HS-27A (cell line): Measurements from ENCODE around the gene TNFSF12.
"Not testable (repeated sequence)": the region's sequence is repeated elsewhere in the genome, so short reads cannot be mapped to it uniquely, and the experiment has no call there.

Experiments
- DNase-seq: peaks from one replicate; pipeline ENCODE4 v3.0.0-alpha.2; 2012; ENCODE audit warnings: low read depth, missing footprints

Gene TNFSF12

DNA sequence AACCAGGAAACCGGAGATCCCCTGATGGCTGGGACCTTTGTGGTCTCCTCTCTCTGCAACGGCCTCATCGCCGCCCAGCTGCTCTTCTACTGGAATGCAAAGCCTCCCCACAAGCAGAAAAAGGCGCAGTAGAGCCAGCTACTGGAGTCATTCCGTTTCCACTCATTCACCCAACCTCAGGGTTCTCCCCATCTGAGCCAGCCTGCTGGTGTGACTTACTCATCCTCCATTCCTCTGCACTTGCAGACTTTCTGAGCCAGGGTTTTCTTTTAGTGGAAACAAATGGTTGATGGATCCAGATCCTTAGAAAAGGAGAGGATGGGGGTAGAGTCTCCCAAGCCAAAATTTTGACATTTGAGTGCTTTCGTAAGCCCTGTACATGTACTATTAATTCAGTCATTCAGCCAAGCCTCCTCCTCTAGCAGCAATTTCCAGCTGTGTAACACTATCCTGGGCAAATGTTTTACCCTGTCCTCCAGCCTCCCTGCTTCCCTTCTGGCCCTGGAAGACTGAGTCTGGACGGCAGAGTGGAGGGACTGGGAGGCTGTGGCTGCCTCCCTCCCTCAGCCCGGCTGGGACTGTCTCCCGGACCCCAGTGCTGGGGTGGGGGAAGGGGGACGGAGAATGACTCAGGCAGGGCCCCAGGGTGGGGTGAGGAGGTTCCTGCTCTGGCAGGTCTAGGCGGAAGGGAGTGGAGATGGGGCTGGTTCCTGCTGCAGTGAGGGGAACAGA is 38.7 kb downstream of the TNFSF12 start:
- DNase-seq: no peak

DNA sequence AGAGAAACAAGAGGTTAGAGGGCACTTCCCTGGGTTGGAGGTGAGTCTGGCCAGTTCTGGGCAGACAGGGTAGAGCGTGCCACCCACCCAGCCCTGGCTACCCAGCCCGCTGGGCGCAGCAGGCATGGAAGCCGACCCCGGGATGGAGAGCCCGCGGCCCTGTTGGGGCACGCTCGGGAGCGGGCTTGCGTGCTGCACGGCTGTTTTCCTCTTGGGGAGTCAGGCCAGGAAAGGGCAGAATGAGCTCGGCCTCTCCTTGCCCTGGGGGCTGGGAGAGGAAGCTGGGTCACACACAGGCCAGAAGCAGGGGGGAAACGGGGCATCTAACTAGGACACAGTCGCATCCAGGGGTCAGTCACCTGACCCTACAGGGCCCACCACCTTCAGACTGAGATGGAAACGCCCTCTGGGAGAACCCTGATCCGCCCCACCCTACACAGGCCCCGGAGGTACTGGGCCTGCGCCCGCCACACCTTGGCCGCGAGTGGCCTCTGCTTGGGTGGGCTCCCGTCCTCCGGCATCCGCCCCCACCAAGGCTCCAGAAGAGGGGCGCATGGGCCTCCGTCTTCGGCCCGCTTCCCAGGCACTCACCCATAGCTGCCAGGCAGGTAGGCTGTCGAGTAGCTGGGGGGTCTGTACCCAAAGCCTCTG is 39.8 kb downstream of the TNFSF12 start:
- no peak for DNase-seq

DNA sequence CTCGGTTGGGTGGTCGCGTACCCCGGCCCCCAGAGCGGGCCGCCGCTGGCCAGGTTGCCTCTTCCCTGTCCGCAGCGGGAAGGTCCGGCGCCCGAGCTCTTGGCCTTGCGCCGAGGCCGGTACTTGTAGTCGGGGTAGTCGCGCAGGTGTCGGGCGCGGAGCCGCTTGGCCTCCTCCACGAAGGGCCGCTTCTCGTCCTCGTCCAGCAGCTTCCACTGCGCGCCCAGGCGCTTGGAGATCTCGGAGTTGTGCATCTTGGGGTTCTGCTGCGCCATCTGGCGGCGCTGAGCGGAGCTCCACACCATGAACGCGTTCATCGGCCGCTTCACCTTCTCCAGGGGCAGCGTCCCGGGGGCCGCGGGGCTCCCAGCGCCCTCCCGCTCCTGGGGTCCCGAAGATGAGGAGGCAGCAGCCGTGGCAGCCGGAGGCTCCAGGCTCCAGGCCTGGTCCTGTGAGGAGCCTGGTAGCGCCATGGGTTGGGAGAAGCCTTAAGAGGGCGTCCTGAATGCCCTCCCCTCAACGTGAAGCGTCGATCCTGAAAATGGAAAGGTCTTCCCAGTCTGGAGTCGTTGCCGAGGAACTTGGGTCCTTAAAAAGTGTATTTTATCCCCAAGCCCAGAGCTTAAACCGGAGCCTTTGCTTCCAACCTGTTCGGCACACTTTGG is 40.5 kb downstream of the TNFSF12 start:
- DNase-seq: no peak

DNA sequence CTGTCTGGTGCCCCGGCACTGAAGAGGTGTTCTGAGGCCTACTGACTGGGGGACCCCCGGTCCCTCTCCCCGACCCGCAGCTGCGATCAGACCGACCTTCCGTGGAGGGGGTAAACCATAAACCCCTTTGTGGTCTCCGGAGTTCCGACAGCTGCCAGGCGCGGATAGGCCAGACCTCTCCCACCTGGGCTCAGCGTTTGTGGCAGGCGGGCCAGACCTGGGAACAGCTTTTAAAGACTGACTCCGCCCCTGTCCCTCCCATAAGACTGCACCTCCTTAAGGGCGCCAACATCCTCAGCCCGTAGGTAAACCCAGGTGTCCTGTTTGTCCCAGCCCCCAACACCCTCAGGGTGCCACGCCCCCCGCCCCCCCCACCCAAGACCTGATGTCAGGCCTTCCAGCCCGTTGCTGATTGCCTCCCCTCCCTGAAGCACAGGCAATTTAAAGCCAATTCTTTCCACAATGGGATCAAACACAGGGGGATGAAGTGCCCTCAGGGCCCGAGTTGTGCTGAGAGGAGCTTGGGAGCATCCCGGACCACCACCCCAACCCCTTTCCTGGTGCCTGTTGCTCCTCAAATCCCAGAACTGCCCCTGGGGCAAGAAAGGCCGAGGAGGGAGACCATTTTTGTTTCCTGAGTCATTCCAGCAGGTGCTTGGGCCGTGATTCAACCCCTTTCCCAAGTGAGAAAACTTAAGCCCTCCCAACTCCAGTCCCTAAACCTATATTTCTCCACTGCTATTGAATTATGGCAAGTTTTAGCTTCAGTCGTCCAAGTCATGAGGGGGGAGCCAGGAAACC is 41.2 kb downstream of the TNFSF12 start, which contains the start of gene SOX15:
Gene SOX15, minus strand, starts transcription at position 204 of the 801 bp plus-strand sequence. CDS start 418 bp downstream, outside the sequence.
- DNase-seq: no peak

DNA sequence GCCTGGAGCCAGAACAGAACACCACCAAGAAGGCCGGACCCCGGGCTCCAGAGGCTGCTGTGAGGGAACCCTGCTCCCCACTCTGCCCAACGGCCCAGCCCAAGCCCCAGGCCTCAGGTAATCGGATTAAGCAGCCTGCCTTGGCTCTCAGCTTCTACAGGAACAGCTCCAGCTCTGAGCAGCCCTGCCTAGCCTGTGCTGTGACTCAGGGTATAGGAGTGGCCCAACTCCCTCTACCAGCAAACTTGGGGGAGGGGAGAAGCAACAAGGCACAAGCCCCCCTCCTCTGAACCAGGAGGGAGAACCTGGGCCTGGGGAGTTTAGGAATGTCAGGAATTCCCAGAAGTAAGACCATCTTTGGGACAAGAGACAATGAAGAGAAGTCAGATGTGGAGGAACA is 41.9 kb downstream of the TNFSF12 start:
- no peak for DNase-seq

DNA sequence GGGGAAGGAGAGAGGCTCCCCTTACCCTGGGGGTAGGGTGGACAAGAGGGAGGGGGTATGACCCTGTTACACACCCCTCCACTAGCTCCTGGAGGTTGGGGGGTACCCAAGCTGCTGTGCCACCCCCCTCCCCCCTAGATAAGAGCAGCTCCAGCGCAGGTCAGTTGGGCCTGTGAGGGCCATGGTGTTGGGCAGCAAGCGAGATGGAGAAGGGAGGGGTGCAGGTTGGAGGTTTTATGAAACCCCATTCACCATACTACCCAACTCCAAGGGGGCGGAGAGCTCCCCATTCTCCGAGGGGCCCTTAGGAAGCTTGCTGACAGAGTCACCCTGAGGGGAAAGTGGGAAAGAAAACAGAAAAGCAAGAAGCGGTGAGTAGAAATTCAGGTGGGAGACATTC is 42.7 kb downstream of the TNFSF12 start:
- no peak for DNase-seq

DNA sequence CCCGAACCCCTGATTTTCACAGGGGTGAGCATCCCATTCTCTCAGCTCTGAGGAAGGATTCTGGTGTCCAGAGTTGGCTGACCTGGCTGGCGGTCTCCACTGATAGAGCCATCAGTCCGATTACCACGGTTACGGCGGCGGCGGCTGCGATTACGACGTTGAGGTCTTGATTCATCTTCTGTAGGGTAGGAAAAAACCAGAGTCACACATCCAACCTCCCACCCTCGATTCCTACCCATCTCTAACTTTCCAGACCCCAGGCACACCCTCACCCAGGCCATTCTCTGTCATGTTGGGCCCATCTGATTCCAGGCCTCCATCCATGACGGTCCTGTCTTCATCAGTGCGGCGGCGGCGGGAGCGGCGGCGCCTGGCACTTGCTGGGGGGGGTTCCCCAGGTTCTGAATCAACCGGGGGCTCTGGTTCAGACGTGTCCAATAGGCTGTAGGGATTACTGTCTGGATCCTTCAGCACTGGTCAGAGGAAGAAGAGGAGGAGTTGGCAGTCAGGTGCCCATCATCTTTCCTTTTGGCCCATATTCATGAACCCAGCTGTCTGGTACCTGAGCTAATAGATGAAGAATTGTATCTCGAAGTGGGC is 43.7 kb downstream of the TNFSF12 start:
- DNase-seq: no peak

DNA sequence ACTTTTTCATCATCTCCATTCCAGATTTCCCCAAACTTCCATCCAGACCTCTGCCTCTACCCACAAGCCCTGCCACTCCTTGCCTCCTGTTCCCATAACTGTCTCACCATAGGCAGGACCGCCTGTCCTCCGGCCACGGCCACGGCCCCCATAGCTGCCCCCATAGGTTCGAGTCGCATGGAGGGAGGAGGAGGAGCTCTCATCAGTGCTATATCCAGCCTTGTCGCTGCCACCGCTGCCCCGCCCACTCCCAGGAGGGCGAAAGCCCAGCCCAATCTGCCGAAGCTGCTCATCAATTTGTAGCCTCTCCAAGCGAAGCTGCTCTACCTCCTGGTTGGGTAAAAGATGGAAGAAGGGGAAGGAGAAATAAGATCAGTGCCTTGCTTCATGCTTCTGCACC is 44.4 kb downstream of the TNFSF12 start:
- no peak for DNase-seq

DNA sequence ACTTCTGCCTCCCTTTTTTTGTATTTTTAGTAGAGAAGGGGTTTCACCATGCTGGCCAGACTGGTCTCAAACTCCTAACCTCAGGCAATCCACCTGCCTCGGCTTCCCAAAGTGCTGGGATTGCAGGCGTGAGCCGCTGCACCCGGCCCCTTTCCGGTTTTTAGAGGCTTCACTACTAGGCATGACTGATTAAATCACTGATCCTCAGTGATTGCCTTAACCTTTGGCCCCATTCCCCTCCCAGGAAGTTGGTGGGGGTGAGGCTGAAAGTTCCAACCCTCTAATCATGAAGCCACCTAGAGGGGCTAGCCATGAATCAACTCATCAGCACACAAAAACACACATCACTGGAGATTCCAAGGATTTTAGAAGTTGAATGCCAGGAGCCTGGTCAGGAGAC is 48.7 kb downstream of the TNFSF12 start:
- not testable (repeated sequence) for DNase-seq

DNA sequence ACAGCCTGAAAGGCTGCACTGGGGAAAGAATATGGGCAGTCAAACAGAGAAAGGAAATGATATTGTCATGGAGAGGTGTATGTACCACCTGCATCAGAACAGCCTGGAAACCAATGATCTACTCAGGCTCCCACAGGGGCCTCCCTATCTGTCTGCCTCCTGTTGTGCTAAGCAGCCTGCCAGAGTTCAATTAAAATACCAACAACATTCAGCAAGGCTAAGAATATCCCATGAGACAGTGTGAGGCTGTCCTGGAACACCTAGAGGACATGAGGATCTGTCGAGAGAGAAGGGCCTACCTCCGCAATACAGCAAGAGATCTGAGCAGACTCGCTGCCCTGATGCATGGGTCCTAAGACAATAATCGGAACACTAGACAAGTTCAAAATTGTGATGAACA is 57.4 kb downstream of the TNFSF12 start:
- DNase-seq: no peak
